WI38 (cell line): ENCODE data around the gene MTCL3.

Experiments
- H3K4me3 ChIP-seq: 2 replicates; pipeline ENCODE4 v1.5.1; 2011; ENCODE audit warnings: low read depth, mild to moderate bottlenecking, control low read depth, low read length
- CTCF ChIP-seq: IDR thresholded peaks from 2 replicates; pipeline ENCODE4 v1.5.1; 2012; ENCODE audit warnings: low read depth, mild to moderate bottlenecking, control low read depth, low read length

Gene MTCL3

GRCh38 chr6:127497410-127497809 lies 21.7 kb downstream of the MTCL3 start:
- no peak overlapping the region for H3K4me3 ChIP-seq
- no peak for TF ChIP-seq CTCF

- no peak for TF ChIP-seq CTCF
- H3K4me3 ChIP-seq, result no peak overlapping the region
Measured at GRCh38 chr6:127496471-127496870, 22.7 kb downstream of the MTCL3 start.

GRCh38 chr6:127494240-127494767 lies 24.8 kb downstream of the MTCL3 start:
- no peak overlapping the region for H3K4me3 ChIP-seq

GRCh38 chr6:127489248-127489647 lies 29.9 kb downstream of the MTCL3 start:
- H3K4me3 ChIP-seq, result no peak overlapping the region
- no peak for TF ChIP-seq CTCF

More at GRCh38 chr6:127494240-127494767, 24.8 kb downstream of the MTCL3 start:
- TF ChIP-seq CTCF, result no peak

GRCh38 chr6:127486934-127487333 lies 32.2 kb downstream of the MTCL3 start:
- H3K4me3 ChIP-seq, result no peak overlapping the region
- TF ChIP-seq CTCF, result no peak

GRCh38 chr6:127484212-127484863 lies 34.8 kb downstream of the MTCL3 start:
- no peak for TF ChIP-seq CTCF
- H3K4me3 ChIP-seq, result peak overlapping the region; percentile 30

GRCh38 chr6:127483399-127484055 lies 35.6 kb downstream of the MTCL3 start:
- TF ChIP-seq CTCF, result no peak
- peak overlapping the region; percentile 30 for H3K4me3 ChIP-seq
